HEK293 (cell line): Measurements from ENCODE around the gene PDE9A.
A peak's percentile ranks its signal among the peaks of the same experiment; 100 is the strongest.

Experiments
- CTCF ChIA-PET: fragments of 350-600 bp; formaldehyde crosslinking; extraction: SDS; loops from one replicate; lab custom pipeline; 2021; ENCODE audit warnings: antibody characterized with exemption; lab: Yijun Ruan, JAX
- POLR2A ChIA-PET: fragments of 300-600 bp; formaldehyde crosslinking; extraction: SDS; loops from one replicate; lab custom pipeline; 2020; ENCODE audit warnings: antibody characterized with exemption, inconsistent platforms; lab: Yijun Ruan, JAX
- H3K27ac ChIP-seq: fragments of 200-500 bp; sonication (Bioruptor generic); 2 replicates; pipeline ENCODE4 v1.5.1; 2014; ENCODE audit warnings: low read depth, low read length, control low read depth, inconsistent platforms; ENCODE audit errors: extremely low read depth
- H3K36me3 ChIP-seq, 2 experiments: fragments of 200-500 bp in 1 of 2; sonication (Bioruptor generic) in 1 of 2; 1 replicate in 1 of 2; 2 replicates in 1 of 2; pipeline ENCODE4 v1.5.1; 2014 to 2017; ENCODE audit warnings: inconsistent platforms in 2 of 2, low read length in 2 of 2; ENCODE audit not compliant: control insufficient read depth in 2 of 2, insufficient read depth in 1 of 2
- H3K4me1 ChIP-seq: fragments of 200-500 bp; sonication (Bioruptor generic); 2 replicates; pipeline ENCODE4 v1.5.1; 2014; ENCODE audit warnings: mild to moderate bottlenecking, low read length, inconsistent platforms; ENCODE audit not compliant: control insufficient read depth, insufficient read depth
- H3K4me3 ChIP-seq: 2 replicates; pipeline ENCODE4 v1.5.1; 2011; ENCODE audit warnings: low read depth, mild to moderate bottlenecking, control low read depth, low read length, moderate library complexity
- H3K9me3 ChIP-seq: fragments of 200-500 bp; sonication (Bioruptor generic); 2 replicates; pipeline ENCODE4 v1.5.1; 2014; ENCODE audit warnings: low read depth, low read length, inconsistent platforms; ENCODE audit not compliant: control insufficient read depth, insufficient read depth
- GLI4 ChIP-seq: fragments of 450-650 bp; formaldehyde crosslinking; IDR thresholded peaks from 2 replicates; pipeline ENCODE4 v1.5.1; 2016; ENCODE audit warnings: missing biosample characterization, missing genetic modification characterization
- HIC1 ChIP-seq: fragments of 450-650 bp; formaldehyde crosslinking; IDR thresholded peaks from 2 replicates; pipeline ENCODE4 v1.5.1; 2016; ENCODE audit warnings: missing biosample characterization, missing genetic modification characterization
- HOXD13 ChIP-seq: sonication (generic); formaldehyde crosslinking; IDR thresholded peaks from 2 replicates; pipeline ENCODE4 v1.8.0; 2022; ENCODE audit warnings: missing genetic modification reagents, borderline replicate concordance
- TRIM28 ChIP-seq: IDR thresholded peaks from 2 replicates; pipeline ENCODE4 v1.6.1; 2011; ENCODE audit warnings: low read length, control low read depth, borderline replicate concordance
- ZIC2 ChIP-seq: fragments of 450-650 bp; formaldehyde crosslinking; IDR thresholded peaks from 2 replicates; pipeline ENCODE4 v1.5.1; 2016; ENCODE audit warnings: missing biosample characterization, missing genetic modification characterization
- ZNF16 ChIP-seq: fragments of 450-650 bp; formaldehyde crosslinking; IDR thresholded peaks from 2 replicates; pipeline ENCODE4 v1.5.1; 2016; ENCODE audit warnings: low read depth, missing biosample characterization, missing genetic modification characterization
- ZNF48 ChIP-seq: fragments of 450-650 bp; formaldehyde crosslinking; IDR thresholded peaks from 2 replicates; pipeline ENCODE4 v1.5.1; 2016; ENCODE audit warnings: missing biosample characterization, missing genetic modification characterization
- ZNF558 ChIP-seq: fragments of 450-650 bp; formaldehyde crosslinking; IDR thresholded peaks from 2 replicates; pipeline ENCODE4 v1.5.1; 2016; ENCODE audit warnings: missing biosample characterization, missing genetic modification characterization
- ZNF600 ChIP-seq: fragments of 450-650 bp; formaldehyde crosslinking; IDR thresholded peaks from 2 replicates; pipeline ENCODE4 v1.5.1; 2016; ENCODE audit warnings: missing biosample characterization, missing genetic modification characterization
- ZNF610 ChIP-seq: fragments of 450-650 bp; formaldehyde crosslinking; IDR thresholded peaks from 2 replicates; pipeline ENCODE4 v1.5.1; 2016; ENCODE audit warnings: missing biosample characterization, missing genetic modification characterization, borderline replicate concordance
- ZNF626 ChIP-seq: fragments of 450-650 bp; sonication (Bioruptor Pico); formaldehyde crosslinking; IDR thresholded peaks from 2 replicates; pipeline ENCODE4 v1.5.1; 2018; ENCODE audit warnings: missing biosample characterization, missing genetic modification characterization, inconsistent platforms
- ZNF677 ChIP-seq: fragments of 450-650 bp; IDR thresholded peaks from 2 replicates; pipeline ENCODE4 v1.5.0; 2018; ENCODE audit warnings: missing biosample characterization, mild to moderate bottlenecking, missing genetic modification characterization, moderate library complexity
- ZNF791 ChIP-seq: fragments of 450-650 bp; formaldehyde crosslinking; IDR thresholded peaks from 2 replicates; pipeline ENCODE4 v1.5.1; 2016; ENCODE audit warnings: missing biosample characterization, missing genetic modification characterization
- TF ChIP-seq, protein P1 (sequence below): fragments of 450-650 bp; formaldehyde crosslinking; IDR thresholded peaks from 2 replicates; pipeline ENCODE4 v1.5.1; 2016; ENCODE audit warnings: missing biosample characterization, missing genetic modification characterization
- TF ChIP-seq, protein P2 (sequence below): fragments of 450-650 bp; formaldehyde crosslinking; optimal IDR thresholded peaks from 2 replicates; pipeline ENCODE3; 2016; ENCODE audit warnings: missing biosample characterization, mild to moderate bottlenecking, missing genetic modification characterization
- TF ChIP-seq, protein P3 (sequence below): fragments of 450-650 bp; formaldehyde crosslinking; IDR thresholded peaks from 2 replicates; pipeline ENCODE4 v1.5.1; 2016; ENCODE audit warnings: missing biosample characterization, missing genetic modification characterization, borderline replicate concordance
- TF ChIP-seq, protein P4 (sequence below): fragments of 450-650 bp; formaldehyde crosslinking; IDR thresholded peaks from 2 replicates; pipeline ENCODE4 v1.5.1; 2017; ENCODE audit warnings: missing biosample characterization, missing genetic modification characterization
- TF ChIP-seq, protein P5 (sequence below): fragments of 450-650 bp; formaldehyde crosslinking; IDR thresholded peaks from 2 replicates; pipeline ENCODE4 v1.5.1; 2017; ENCODE audit warnings: missing biosample characterization, missing genetic modification characterization

PDE9A gene

DNA sequence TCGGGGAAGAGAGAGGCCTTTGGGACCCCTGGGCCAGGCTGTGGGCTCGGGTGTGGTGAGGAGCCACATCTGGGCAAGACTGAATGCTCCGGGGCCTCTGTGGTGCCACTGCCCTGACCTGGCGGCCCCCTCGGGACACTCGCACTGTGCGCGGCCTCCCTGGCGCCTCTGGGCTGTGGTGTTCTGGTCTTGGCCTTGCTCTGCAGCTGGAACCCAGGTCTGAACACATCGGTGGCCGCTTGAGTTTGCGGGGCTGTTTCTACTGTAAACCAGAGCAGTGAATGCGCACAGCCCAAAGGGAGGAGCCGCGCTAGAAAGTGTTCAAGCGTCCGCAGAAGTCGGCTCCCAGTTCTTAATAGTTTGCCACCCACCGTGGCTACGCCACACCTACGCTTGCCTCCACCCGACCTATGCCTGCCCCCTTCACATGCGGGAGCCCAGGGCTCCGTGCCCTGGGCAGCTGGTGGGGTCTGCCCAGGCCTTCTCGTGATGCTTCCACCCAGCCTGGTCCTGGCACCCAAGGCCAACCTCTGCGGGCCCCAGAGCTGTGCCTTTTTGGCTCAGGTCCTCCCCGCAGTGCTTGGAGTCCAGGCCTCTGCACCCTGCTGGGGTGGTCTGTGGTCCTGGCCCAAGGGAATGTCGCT, 4.4 kb downstream of the PDE9A start:
- no peak for TF ChIP-seq ZNF16 (tag by site-specific recombination)
- no peak for TF ChIP-seq ZNF600 (tag by site-specific recombination)
- TF ChIP-seq ZIC2 (tag by site-specific recombination): 0 out of 2 replicates have a peak, but pooled peaks have one; percentile 7
- no peak for TF ChIP-seq ZNF610 (tag by site-specific recombination)
- TF ChIP-seq, all 188 proteins: peak for 1
- CTCF ChIA-PET: no interaction called here
- H3K36me3 ChIP-seq: peaks cover 5 to 7% of the 10 kb centered on the region in 2 experiments; a peak in 2 of 3 replicates
- peaks cover 12% of the 10 kb centered on the region for H3K4me1 ChIP-seq
- H3K27ac ChIP-seq: no peak overlapping the region
- no peaks in the 10 kb centered on the region for H3K9me3 ChIP-seq
- POLR2A ChIA-PET: no interaction called here
- no peak overlapping the region for H3K4me3 ChIP-seq

GRCh38 chr21:42658320-42659105, 5.1 kb downstream of the PDE9A start:
- Histone ChIP-seq H3K9me3 (no peaks in the 10 kb centered on the region), H3K36me3 (peaks cover 9 to 12% of the 10 kb centered on the region in 2 experiments; a peak in 2 of 3 replicates), H3K4me1 (peaks cover 12% of the 10 kb centered on the region), H3K27ac (no peak overlapping the region), H3K4me3 (no peak overlapping the region)
- TF ChIP-seq ZNF558 (tag by site-specific recombination) (no peak), ZNF48 (tag by site-specific recombination) (no peak), ZNF791 (tag by site-specific recombination) (no peak), ZNF626 (tag by site-specific recombination) (no peak), HOXD13 (CRISPR knock-in tag) (no peak), TRIM28 (no peak), ZNF677 (tag by site-specific recombination) (no peak), GLI4 (tag by site-specific recombination) (no peak), HIC1 (no peak)
- TF ChIP-seq, protein P1, sequence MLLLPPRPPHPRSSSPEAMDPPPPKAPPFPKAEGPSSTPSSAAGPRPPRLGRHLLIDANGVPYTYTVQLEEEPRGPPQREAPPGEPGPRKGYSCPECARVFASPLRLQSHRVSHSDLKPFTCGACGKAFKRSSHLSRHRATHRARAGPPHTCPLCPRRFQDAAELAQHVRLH (tag by site-specific recombination): no peak
- TF ChIP-seq, protein P2, sequence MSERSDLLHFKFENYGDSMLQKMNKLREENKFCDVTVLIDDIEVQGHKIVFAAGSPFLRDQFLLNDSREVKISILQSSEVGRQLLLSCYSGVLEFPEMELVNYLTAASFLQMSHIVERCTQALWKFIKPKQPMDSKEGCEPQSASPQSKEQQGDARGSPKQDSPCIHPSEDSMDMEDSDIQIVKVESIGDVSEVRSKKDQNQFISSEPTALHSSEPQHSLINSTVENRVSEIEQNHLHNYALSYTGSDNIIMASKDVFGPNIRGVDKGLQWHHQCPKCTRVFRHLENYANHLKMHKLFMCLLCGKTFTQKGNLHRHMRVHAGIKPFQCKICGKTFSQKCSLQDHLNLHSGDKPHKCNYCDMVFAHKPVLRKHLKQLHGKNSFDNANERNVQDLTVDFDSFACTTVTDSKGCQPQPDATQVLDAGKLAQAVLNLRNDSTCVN (tag by site-specific recombination): no peak
- TF ChIP-seq, protein P3, sequence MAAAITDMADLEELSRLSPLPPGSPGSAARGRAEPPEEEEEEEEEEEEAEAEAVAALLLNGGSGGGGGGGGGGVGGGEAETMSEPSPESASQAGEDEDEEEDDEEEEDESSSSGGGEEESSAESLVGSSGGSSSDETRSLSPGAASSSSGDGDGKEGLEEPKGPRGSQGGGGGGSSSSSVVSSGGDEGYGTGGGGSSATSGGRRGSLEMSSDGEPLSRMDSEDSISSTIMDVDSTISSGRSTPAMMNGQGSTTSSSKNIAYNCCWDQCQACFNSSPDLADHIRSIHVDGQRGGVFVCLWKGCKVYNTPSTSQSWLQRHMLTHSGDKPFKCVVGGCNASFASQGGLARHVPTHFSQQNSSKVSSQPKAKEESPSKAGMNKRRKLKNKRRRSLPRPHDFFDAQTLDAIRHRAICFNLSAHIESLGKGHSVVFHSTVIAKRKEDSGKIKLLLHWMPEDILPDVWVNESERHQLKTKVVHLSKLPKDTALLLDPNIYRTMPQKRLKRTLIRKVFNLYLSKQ (tag by site-specific recombination): no peak
- TF ChIP-seq, protein P4, sequence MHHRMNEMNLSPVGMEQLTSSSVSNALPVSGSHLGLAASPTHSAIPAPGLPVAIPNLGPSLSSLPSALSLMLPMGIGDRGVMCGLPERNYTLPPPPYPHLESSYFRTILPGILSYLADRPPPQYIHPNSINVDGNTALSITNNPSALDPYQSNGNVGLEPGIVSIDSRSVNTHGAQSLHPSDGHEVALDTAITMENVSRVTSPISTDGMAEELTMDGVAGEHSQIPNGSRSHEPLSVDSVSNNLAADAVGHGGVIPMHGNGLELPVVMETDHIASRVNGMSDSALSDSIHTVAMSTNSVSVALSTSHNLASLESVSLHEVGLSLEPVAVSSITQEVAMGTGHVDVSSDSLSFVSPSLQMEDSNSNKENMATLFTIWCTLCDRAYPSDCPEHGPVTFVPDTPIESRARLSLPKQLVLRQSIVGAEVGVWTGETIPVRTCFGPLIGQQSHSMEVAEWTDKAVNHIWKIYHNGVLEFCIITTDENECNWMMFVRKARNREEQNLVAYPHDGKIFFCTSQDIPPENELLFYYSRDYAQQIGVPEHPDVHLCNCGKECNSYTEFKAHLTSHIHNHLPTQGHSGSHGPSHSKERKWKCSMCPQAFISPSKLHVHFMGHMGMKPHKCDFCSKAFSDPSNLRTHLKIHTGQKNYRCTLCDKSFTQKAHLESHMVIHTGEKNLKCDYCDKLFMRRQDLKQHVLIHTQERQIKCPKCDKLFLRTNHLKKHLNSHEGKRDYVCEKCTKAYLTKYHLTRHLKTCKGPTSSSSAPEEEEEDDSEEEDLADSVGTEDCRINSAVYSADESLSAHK (tag by site-specific recombination): no peak
- TF ChIP-seq, protein P5, sequence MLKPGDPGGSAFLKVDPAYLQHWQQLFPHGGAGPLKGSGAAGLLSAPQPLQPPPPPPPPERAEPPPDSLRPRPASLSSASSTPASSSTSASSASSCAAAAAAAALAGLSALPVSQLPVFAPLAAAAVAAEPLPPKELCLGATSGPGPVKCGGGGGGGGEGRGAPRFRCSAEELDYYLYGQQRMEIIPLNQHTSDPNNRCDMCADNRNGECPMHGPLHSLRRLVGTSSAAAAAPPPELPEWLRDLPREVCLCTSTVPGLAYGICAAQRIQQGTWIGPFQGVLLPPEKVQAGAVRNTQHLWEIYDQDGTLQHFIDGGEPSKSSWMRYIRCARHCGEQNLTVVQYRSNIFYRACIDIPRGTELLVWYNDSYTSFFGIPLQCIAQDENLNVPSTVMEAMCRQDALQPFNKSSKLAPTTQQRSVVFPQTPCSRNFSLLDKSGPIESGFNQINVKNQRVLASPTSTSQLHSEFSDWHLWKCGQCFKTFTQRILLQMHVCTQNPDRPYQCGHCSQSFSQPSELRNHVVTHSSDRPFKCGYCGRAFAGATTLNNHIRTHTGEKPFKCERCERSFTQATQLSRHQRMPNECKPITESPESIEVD (tag by site-specific recombination): no peak
- POLR2A ChIA-PET: no interaction called here
- CTCF ChIA-PET: no interaction called here
